ENCODE measurements around the gene FXYD7.

DNA sequence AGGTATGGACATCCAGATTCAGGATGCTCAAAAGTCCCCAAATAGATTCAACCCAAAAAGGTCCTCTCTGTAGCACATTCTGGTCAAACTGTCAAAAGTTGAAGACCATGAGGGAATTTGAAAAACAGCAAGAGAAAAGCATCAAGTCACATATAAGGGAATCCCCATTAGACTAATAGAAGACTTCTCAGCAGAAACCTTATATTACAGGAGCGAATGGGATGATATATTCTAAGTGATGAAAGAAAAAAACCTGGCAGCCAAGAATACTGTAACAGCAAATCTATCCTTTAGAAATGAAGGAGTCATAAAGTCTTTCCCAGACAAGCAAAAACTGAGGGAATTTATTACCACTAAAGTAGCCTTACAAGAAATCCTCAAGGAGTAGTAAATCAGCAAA lies 41.2 kb downstream of the FXYD7 start:
- TF ChIP-seq, protein P1, sequence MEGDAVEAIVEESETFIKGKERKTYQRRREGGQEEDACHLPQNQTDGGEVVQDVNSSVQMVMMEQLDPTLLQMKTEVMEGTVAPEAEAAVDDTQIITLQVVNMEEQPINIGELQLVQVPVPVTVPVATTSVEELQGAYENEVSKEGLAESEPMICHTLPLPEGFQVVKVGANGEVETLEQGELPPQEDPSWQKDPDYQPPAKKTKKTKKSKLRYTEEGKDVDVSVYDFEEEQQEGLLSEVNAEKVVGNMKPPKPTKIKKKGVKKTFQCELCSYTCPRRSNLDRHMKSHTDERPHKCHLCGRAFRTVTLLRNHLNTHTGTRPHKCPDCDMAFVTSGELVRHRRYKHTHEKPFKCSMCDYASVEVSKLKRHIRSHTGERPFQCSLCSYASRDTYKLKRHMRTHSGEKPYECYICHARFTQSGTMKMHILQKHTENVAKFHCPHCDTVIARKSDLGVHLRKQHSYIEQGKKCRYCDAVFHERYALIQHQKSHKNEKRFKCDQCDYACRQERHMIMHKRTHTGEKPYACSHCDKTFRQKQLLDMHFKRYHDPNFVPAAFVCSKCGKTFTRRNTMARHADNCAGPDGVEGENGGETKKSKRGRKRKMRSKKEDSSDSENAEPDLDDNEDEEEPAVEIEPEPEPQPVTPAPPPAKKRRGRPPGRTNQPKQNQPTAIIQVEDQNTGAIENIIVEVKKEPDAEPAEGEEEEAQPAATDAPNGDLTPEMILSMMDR (IDR thresholded peaks at IDR 0.05; ENCODE audit: poor library complexity, severe bottlenecking), result no peak
- TF ChIP-seq MXI1 (conservative IDR thresholded peaks at IDR 0.05; ENCODE audit: poor library complexity, severe bottlenecking) (no peak), EZH2 (IDR thresholded peaks at IDR 0.05; ENCODE audit: borderline replicate concordance, insufficient read depth, low read length, poor library complexity, severe bottlenecking) (no peak), EP300 (conservative IDR thresholded peaks at IDR 0.05; ENCODE audit: poor library complexity, severe bottlenecking) (no peak), POLR2AphosphoS5 (IDR thresholded peaks at IDR 0.05) (no peak), RAD21 (conservative IDR thresholded peaks at IDR 0.05) (no peak), SMC3 (conservative IDR thresholded peaks at IDR 0.05; ENCODE audit: poor library complexity) (no peak)
- TF ChIP-seq, protein P2, sequence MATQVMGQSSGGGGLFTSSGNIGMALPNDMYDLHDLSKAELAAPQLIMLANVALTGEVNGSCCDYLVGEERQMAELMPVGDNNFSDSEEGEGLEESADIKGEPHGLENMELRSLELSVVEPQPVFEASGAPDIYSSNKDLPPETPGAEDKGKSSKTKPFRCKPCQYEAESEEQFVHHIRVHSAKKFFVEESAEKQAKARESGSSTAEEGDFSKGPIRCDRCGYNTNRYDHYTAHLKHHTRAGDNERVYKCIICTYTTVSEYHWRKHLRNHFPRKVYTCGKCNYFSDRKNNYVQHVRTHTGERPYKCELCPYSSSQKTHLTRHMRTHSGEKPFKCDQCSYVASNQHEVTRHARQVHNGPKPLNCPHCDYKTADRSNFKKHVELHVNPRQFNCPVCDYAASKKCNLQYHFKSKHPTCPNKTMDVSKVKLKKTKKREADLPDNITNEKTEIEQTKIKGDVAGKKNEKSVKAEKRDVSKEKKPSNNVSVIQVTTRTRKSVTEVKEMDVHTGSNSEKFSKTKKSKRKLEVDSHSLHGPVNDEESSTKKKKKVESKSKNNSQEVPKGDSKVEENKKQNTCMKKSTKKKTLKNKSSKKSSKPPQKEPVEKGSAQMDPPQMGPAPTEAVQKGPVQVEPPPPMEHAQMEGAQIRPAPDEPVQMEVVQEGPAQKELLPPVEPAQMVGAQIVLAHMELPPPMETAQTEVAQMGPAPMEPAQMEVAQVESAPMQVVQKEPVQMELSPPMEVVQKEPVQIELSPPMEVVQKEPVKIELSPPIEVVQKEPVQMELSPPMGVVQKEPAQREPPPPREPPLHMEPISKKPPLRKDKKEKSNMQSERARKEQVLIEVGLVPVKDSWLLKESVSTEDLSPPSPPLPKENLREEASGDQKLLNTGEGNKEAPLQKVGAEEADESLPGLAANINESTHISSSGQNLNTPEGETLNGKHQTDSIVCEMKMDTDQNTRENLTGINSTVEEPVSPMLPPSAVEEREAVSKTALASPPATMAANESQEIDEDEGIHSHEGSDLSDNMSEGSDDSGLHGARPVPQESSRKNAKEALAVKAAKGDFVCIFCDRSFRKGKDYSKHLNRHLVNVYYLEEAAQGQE (IDR thresholded peaks at IDR 0.05; ENCODE audit: borderline replicate concordance), result no peak

All from neural cell (in vitro differentiated cells).